K562 (cell line): ENCODE measurements around the gene OGDH. TPM values are rescaled to one million over a fixed set of nuclear protein-coding genes. Genes with fewer than 3 reads are reported as not detected.

Experiments
- ATAC-seq: fragments of 200-7000 bp; cut with Tn5 transposase; 3 replicates; pipeline ENCODE4 v1.9.1; 2020; ENCODE audit warnings: moderate library complexity
- BruUV-seq: library from RNA; stranded (reverse); fragments of 400-500 nt; replicated peaks from 2 replicates; lab custom pipeline; 2021; lab: Mats Ljungman, UMichigan
- CTCF ChIA-PET: fragments of 300-600 bp; formaldehyde crosslinking; extraction: SDS; loops from one replicate; lab custom pipeline; 2021; ENCODE audit warnings: low intra/inter-chr PET ratio; lab: Yijun Ruan, JAX
- POLR2A ChIA-PET: fragments of 300-600, 350-650 bp; sonication (Branson Sonifier 250); formaldehyde crosslinking; extraction: SDS; loops from one replicate; lab custom pipeline; 2021; ENCODE audit warnings: antibody characterized with exemption, inconsistent platforms; lab: Yijun Ruan, JAX
- DNase-seq, 4 experiments: peaks; one replicate each; pipeline versions ENCODE4 v3.0.0 to v3.0.0-alpha.2; 2011 to 2018; ENCODE audit warnings: low spot score in 3 of 4, mixed read lengths in 3 of 4; ENCODE audit errors: extremely low read depth in 1 of 4
- FAIRE-seq: peaks from 2 replicates; lab custom pipeline; 2011; peaks lifted over from hg19 to GRCh38; lab: Jason Lieb, UNC
- H2AFZ ChIP-seq: 2 replicates; pipeline ENCODE4 v1.6.0; 2011; ENCODE audit warnings: low read depth, low read length, control low read depth, inconsistent platforms
- H3K27ac ChIP-seq: fragments of 200-600 bp; 3 replicates; pipeline ENCODE4 v1.8.0; 2011; ENCODE audit warnings: low read depth, mild to moderate bottlenecking, control low read depth, inconsistent platforms, low read length, moderate library complexity, mixed read lengths; ENCODE audit errors: extremely low read depth
- H3K27me3 ChIP-seq, 2 experiments: fragments of 300-600 bp in 1 of 2; 2 replicates in 1 of 2; 3 replicates in 1 of 2; pipeline versions ENCODE4 v1.6.0 to v1.8.0; 2011; ENCODE audit warnings: inconsistent platforms in 2 of 2, low read length in 2 of 2, mild to moderate bottlenecking in 1 of 2, mixed read lengths in 1 of 2, moderate library complexity in 1 of 2; ENCODE audit not compliant: control insufficient read depth in 2 of 2, insufficient read depth in 2 of 2
- H3K36me3 ChIP-seq: fragments of 300-600 bp; 3 replicates; pipeline ENCODE4 v1.8.0; 2011; ENCODE audit warnings: mild to moderate bottlenecking, low read length, inconsistent platforms; ENCODE audit not compliant: control insufficient read depth, insufficient read depth
- H3K4me1 ChIP-seq, 2 experiments: fragments of 200-600 bp in 1 of 2; replicated peaks in 1 of 2; 2 replicates in 1 of 2; 3 replicates in 1 of 2; pipeline versions ENCODE4 v1.5.1 to v1.8.0; 2011; ENCODE audit warnings: inconsistent platforms in 2 of 2, low read length in 2 of 2, mild to moderate bottlenecking in 1 of 2, mixed read lengths in 1 of 2, moderate library complexity in 1 of 2; ENCODE audit not compliant: control insufficient read depth in 2 of 2, insufficient read depth in 2 of 2
- H3K4me2 ChIP-seq: 2 replicates; pipeline ENCODE4 v1.6.1; 2011; ENCODE audit warnings: low read length, control low read depth, inconsistent platforms, mixed read lengths; ENCODE audit not compliant: insufficient read depth
- H3K4me3 ChIP-seq: fragments of 200-600 bp; sonication (generic), shearing (Covaris generic); 2 replicates; pipeline ENCODE4 v1.5.1; 2016; ENCODE audit warnings: control low read depth, inconsistent platforms
- H3K79me2 ChIP-seq: fragments of 200-600 bp; 3 replicates; pipeline ENCODE4 v1.8.0; 2011; ENCODE audit warnings: low read length, inconsistent platforms; ENCODE audit not compliant: control insufficient read depth, insufficient read depth
- H3K9ac ChIP-seq, 2 experiments: 2 replicates each; pipeline versions ENCODE4 v1.6.0 to v1.6.1; 2011; ENCODE audit warnings: low read depth in 2 of 2, low read length in 2 of 2, control low read depth in 1 of 2, inconsistent platforms in 1 of 2, mild to moderate bottlenecking in 1 of 2, mixed read lengths in 1 of 2; ENCODE audit not compliant: insufficient read depth in 1 of 2
- H3K9me1 ChIP-seq: one replicate; pipeline ENCODE4 v1.6.0; 2011; ENCODE audit warnings: inconsistent platforms, mild to moderate bottlenecking, low read length, moderate library complexity; ENCODE audit not compliant: control insufficient read depth, insufficient read depth
- H3K9me3 ChIP-seq: replicated peaks from 2 replicates; pipeline ENCODE4 v1.5.1; 2011; ENCODE audit warnings: low read depth, low read length, inconsistent platforms; ENCODE audit not compliant: control insufficient read depth, insufficient read depth
- H4K20me1 ChIP-seq: replicated peaks from 2 replicates; pipeline ENCODE4 v1.6.1; 2011; ENCODE audit warnings: low read length, inconsistent platforms, mixed read lengths; ENCODE audit not compliant: control insufficient read depth, insufficient read depth
- ARID3A ChIP-seq: IDR thresholded peaks from 2 replicates; pipeline ENCODE4 v1.6.1; 2012; ENCODE audit warnings: low read depth, low read length, improper control_type of control experiment, borderline replicate concordance
- CBFA2T2 ChIP-seq: fragments of 450-650 bp; conservative IDR thresholded peaks from 2 replicates; pipeline ENCODE4 v1.6.1; 2017; ENCODE audit warnings: mild to moderate bottlenecking
- COPS2 ChIP-seq: fragments of 450-650 bp; conservative IDR thresholded peaks from 2 replicates; pipeline ENCODE4 v1.6.1; 2016; ENCODE audit warnings: mild to moderate bottlenecking, moderate library complexity
- EGR1 ChIP-seq: fragments of 450-650 bp; conservative IDR thresholded peaks from 2 replicates; pipeline ENCODE4 v1.6.1; 2017; ENCODE audit warnings: mild to moderate bottlenecking
- FIP1L1 ChIP-seq: fragments of 200-400 bp; formaldehyde crosslinking; IDR thresholded peaks from 2 replicates; pipeline ENCODE4 v1.6.1; 2018; ENCODE audit warnings: mild to moderate bottlenecking, low read depth, low read length; ENCODE audit not compliant: poor library complexity, severe bottlenecking
- FOXJ2 ChIP-seq: fragments of 200-800 bp; sonication (Bioruptor generic); IDR thresholded peaks from 2 replicates; pipeline ENCODE4 v1.6.1; 2016; ENCODE audit warnings: missing genetic modification characterization, missing compliant biosample characterization
- FOXK2 ChIP-seq, 2 experiments: fragments of 450-650 bp; IDR thresholded peaks in 1 of 2; conservative IDR thresholded peaks in 1 of 2; 2 replicates each; pipeline ENCODE4 v1.6.1; 2016; ENCODE audit warnings: low read depth in 2 of 2, mild to moderate bottlenecking in 1 of 2
- FOXP1 ChIP-seq: sonication (generic); formaldehyde crosslinking; IDR thresholded peaks from 2 replicates; pipeline ENCODE4 v1.8.0; 2022; ENCODE audit warnings: mild to moderate bottlenecking, missing genetic modification reagents
- GABPB1 ChIP-seq: sonication (generic); formaldehyde crosslinking; IDR thresholded peaks from 2 replicates; pipeline ENCODE4 v1.8.0; 2022; ENCODE audit warnings: mild to moderate bottlenecking, missing genetic modification reagents
- KAT2B ChIP-seq: IDR thresholded peaks from one replicate; pipeline ENCODE4 v1.6.1; 2012; ENCODE audit warnings: low read depth, mild to moderate bottlenecking, control low read depth, inconsistent platforms, low read length, moderate library complexity
- KDM1A ChIP-seq, 2 experiments: fragments of 450-650 bp; IDR thresholded peaks; 2 replicates each; pipeline ENCODE4 v1.6.1; 2016; ENCODE audit warnings: mild to moderate bottlenecking in 2 of 2
- KLF16 ChIP-seq: IDR thresholded peaks from 2 replicates; pipeline ENCODE4 v1.6.1; 2016; ENCODE audit warnings: antibody characterized with exemption
- MED1 ChIP-seq: sonication (generic); formaldehyde crosslinking; IDR thresholded peaks from 2 replicates; pipeline ENCODE4 v1.8.1; 2023; ENCODE audit warnings: missing genetic modification reagents, borderline replicate concordance
- PPARD ChIP-seq: fragments of 250-450 bp; sonication (Bioruptor Pico); IDR thresholded peaks from 2 replicates; pipeline ENCODE4 v1.8.0; 2022; ENCODE audit warnings: inconsistent platforms, mild to moderate bottlenecking, moderate library complexity
- TOE1 ChIP-seq, 2 experiments: fragments of 450-650 bp in 1 of 2; sonication (generic) in 1 of 2; formaldehyde crosslinking in 1 of 2; IDR thresholded peaks; 2 replicates each; pipeline versions ENCODE4 v1.7.1 to v1.8.0; 2016 to 2022; ENCODE audit warnings: borderline replicate concordance in 2 of 2, mild to moderate bottlenecking in 2 of 2, antibody characterized with exemption in 1 of 2, inconsistent platforms in 1 of 2, low read depth in 1 of 2, missing genetic modification reagents in 1 of 2, moderate library complexity in 1 of 2
- USF1 ChIP-seq: sonication (generic); formaldehyde crosslinking; IDR thresholded peaks from 2 replicates; pipeline ENCODE4 v1.9.0; 2022; ENCODE audit warnings: mild to moderate bottlenecking, missing genetic modification reagents
- YBX1 ChIP-seq: fragments of 450-650 bp; IDR thresholded peaks from 2 replicates; pipeline ENCODE4 v1.7.1; 2016; ENCODE audit warnings: mild to moderate bottlenecking
- ZC3H11A ChIP-seq: IDR thresholded peaks from 2 replicates; pipeline ENCODE4 v1.6.1; 2012; ENCODE audit warnings: low read depth, low read length, improper control_type of control experiment
- ZNF124 ChIP-seq: sonication (generic); formaldehyde crosslinking; IDR thresholded peaks from 2 replicates; pipeline ENCODE4 v1.8.1; 2022; ENCODE audit warnings: missing genetic modification reagents
- ZNF143 ChIP-seq: sonication (generic); formaldehyde crosslinking; IDR thresholded peaks from 2 replicates; pipeline ENCODE4 v1.9.0; 2022; ENCODE audit warnings: mild to moderate bottlenecking, missing genetic modification reagents
- WGBS: fragments of 100-300 bp; shearing (Covaris generic); methylation state at CpG from one replicate; pipeline ENCODE4 v1.1.6; 2016; ENCODE audit warnings: low coverage, mixed read lengths; ENCODE audit not compliant: insufficient coverage; ENCODE audit errors: missing lambda C conversion rate; 5-methylcytosine and 5-hydroxymethylcytosine counted together
- in situ Hi-C: fragments of 300-500 bp; cut with MboI; formaldehyde crosslinking; loops from 4 replicates; pipeline ENCODE4 v1.15.0; 2018; ENCODE audit warnings: inconsistent platforms, mixed read lengths
- intact Hi-C: fragments of 100-400 bp; cut with micrococcal nuclease; formaldehyde crosslinking; loops from 2 replicates; pipeline ENCODE4 v1.14.2; 2022
- polyA plus RNA-seq, 8 experiments: library from polyadenylated mRNA; depleted of rRNA in 4 of 8; stranded (reverse) in 5 of 8; unstranded in 3 of 8; fragments of >200 nt; fragmentation: Nextera tagmentation in 2 of 8; fragmentation: Illumina TruSeq in 1 of 8; extraction: Ambion mirVana in 2 of 8; extraction: Trizol in 1 of 8; gene quantifications; 2 replicates each; pipeline versions ENCODE4 v1.2.1 to v1.2.3, GENCODE V29; 2011 to 2014; ENCODE audit warnings: inconsistent platforms in 1 of 8, missing spikeins in 1 of 8
- total RNA-seq, 7 experiments: library from RNA; depleted of rRNA in 6 of 7; stranded (reverse); fragments of >200 nt in 6 of 7; fragmentation: Illumina TruSeq in 2 of 7; extraction: Trizol in 2 of 7; gene quantifications; 2 replicates each; pipeline versions ENCODE4 v1.2.1 to v1.2.3, GENCODE V29; 2011 to 2021; ENCODE audit warnings: low replicate concordance in 1 of 7

OGDH gene
- total and polyA plus RNA-seq, 9 of the 15 experiments (the other 6 are each of a cell fraction or from before 2014, with no cell fraction given) = 3.1 to 80.3 (median 23.5) TPM

GRCh38 chr7:44617225-44617890 lies 10.9 kb downstream of the OGDH start:
- in situ Hi-C loops (no loop called here), intact Hi-C loops (no loop called here)
- no peak overlapping the region for H3K4me3 ChIP-seq
- H3K27ac ChIP-seq = 0 out of 3 replicates have a peak overlapping the region, but pooled peaks have one; percentile 21
- ChIA-PET CTCF (no interaction called here), POLR2A (interaction anchor here (0.9 to 1.4 kb wide), 4 partner anchors 9 to 18 kb away, joined by 3 to 4 read pairs (median 4); partner anchors contain the start of gene OGDH)
- peaks cover 97% of the 10 kb centered on the region for H3K79me2 ChIP-seq
- no peak overlapping the region for H3K9ac ChIP-seq
- peaks cover 0 to 34% of the 10 kb centered on the region in 2 experiments; a peak in 3 of 5 replicates for H3K4me1 ChIP-seq
- no peak for FAIRE-seq
- no TSS peak for BruUV-seq
- no peak overlapping the region for H3K4me2 ChIP-seq
- DNase-seq = peak in 1 of 4 experiments; percentile 31
- peaks cover 17% of the 10 kb centered on the region; the same call in 2 of the 3 replicates for H3K36me3 ChIP-seq
- no peaks in the 10 kb centered on the region for H3K27me3 ChIP-seq
- 24% methylated on average over 2 of the region's 2 CpGs for WGBS
- peak; percentile 51 for ATAC-seq
- H2AFZ ChIP-seq = no peak overlapping the region
- no peaks in the 10 kb centered on the region for H3K9me3 ChIP-seq
- H4K20me1 ChIP-seq = peaks cover 11% of the 10 kb centered on the region
- H3K9me1 ChIP-seq = no peaks in the 10 kb centered on the region
- TF ChIP-seq YBX1 (no peak), ZNF124 (CRISPR knock-in tag) (no peak), FOXP1 (CRISPR knock-in tag) (no peak), ARID3A (no peak), KLF16 (no peak), FOXJ2 (tag) (0 out of 2 replicates have a peak, but pooled peaks have one; percentile 34), MED1 (CRISPR knock-in tag) (no peak), ZC3H11A (no peak), EGR1 (no peak), COPS2 (no peak), KDM1A (IDR thresholded peaks at IDR 0.05) (no peak), KAT2B (no peak), USF1 (peak; percentile 70), TOE1 (IDR thresholded peaks at IDR 0.05; ENCODE audit: borderline replicate concordance) (peak; percentile 86; the same call in 1 of the 2 replicates), TOE1 (CRISPR knock-in tag; IDR thresholded peaks at IDR 0.05; ENCODE audit: borderline replicate concordance, low read depth) (no peak), PPARD (CRISPR knock-in tag) (no peak), FOXK2 (conservative IDR thresholded peaks at IDR 0.05 in 1 of 2, IDR thresholded peaks at IDR 0.05 in 1 of 2; ENCODE audit: low read depth in 2 of 2) (0 out of 4 replicates have a peak, but pooled peaks of 1 of the 2 experiments have one; percentile 16), FIP1L1 (no peak), GABPB1 (CRISPR knock-in tag) (no peak), CBFA2T2 (peak; percentile 47), ZNF143 (no peak)
